BLaER1 treated with 17β-estradiol and CSF1 and Interleukin-3, amounts not matched to agents 10 nM and 100 nM (cell line): Measurements from ENCODE around the gene GLOD5.

Source experiments
- H3K27ac ChIP-seq, 11 experiments: shearing (Covaris generic); formaldehyde crosslinking; 2 replicates each; pipeline ENCODE4 v1.8.1; 2022
- H3K27me3 ChIP-seq, 11 experiments: shearing (Covaris generic); formaldehyde crosslinking; 2 replicates each; pipeline ENCODE4 v1.8.1; 2022
- H3K36me3 ChIP-seq, 11 experiments: shearing (Covaris generic); formaldehyde crosslinking; 2 replicates each; pipeline ENCODE4 v1.8.1; 2022
- H3K4me1 ChIP-seq, 10 experiments: shearing (Covaris generic); formaldehyde crosslinking; 2 replicates each; pipeline ENCODE4 v1.8.1; 2022
- H3K4me2 ChIP-seq, 11 experiments: shearing (Covaris generic); formaldehyde crosslinking; 2 replicates each; pipeline ENCODE4 v1.8.1; 2022
- H3K4me3 ChIP-seq, 10 experiments: shearing (Covaris generic); formaldehyde crosslinking; 2 replicates each; pipeline ENCODE4 v1.8.1; 2022
- H3K9ac ChIP-seq, 11 experiments: shearing (Covaris generic); formaldehyde crosslinking; 2 replicates each; pipeline ENCODE4 v1.8.1; 2022
- H3K9me3 ChIP-seq, 11 experiments: shearing (Covaris generic); formaldehyde crosslinking; replicated peaks in 1 of 11; 2 replicates each; pipeline ENCODE4 v1.8.1; 2022
- H4K20me1 ChIP-seq, 11 experiments: shearing (Covaris generic); formaldehyde crosslinking; 2 replicates each; pipeline ENCODE4 v1.8.1; 2022
- Cebpa-rat ChIP-seq, 11 experiments: shearing (Covaris generic); IDR thresholded peaks; 2 replicates each; pipeline ENCODE4 v1.8.1; 2022

Gene GLOD5

GRCh38 chrX:48776818-48777439 is 15.4 kb downstream of the GLOD5 start:
- Histone ChIP-seq H3K27me3 (peaks cover 65 to 97% (median 90%) of the 10 kb centered on the region in 11 experiments), H3K36me3 (no peaks in the 10 kb centered on the region), H3K4me1 (no peaks in the 10 kb centered on the region), H3K9me3 (0 out of 22 replicates have a peak, but pooled peaks cover 0 to 4% (median 0%) of the 10 kb centered on the region in 11 experiments), H3K4me2 (no peak overlapping the region), H3K4me3 (no peak overlapping the region), H3K9ac (no peak overlapping the region), H3K27ac (no peak overlapping the region), H4K20me1 (no peaks in the 10 kb centered on the region)
- TF ChIP-seq Cebpa-rat (IDR thresholded peaks at IDR 0.05) = no peak

- TF ChIP-seq Cebpa-rat (IDR thresholded peaks at IDR 0.05) = no peak
- H3K27me3 ChIP-seq = peaks cover 57 to 92% (median 77%) of the 10 kb centered on the region in 11 experiments
- H3K4me3 ChIP-seq = no peak overlapping the region
- H3K4me2 ChIP-seq = no peak overlapping the region
- H3K4me1 ChIP-seq = no peaks in the 10 kb centered on the region
- no peak overlapping the region for H3K9ac ChIP-seq
- H4K20me1 ChIP-seq = no peaks in the 10 kb centered on the region
- H3K27ac ChIP-seq = no peak overlapping the region
- 0 out of 22 replicates have a peak, but pooled peaks cover 0 to 4% (median 0%) of the 10 kb centered on the region in 11 experiments for H3K9me3 ChIP-seq
- no peaks in the 10 kb centered on the region for H3K36me3 ChIP-seq
Measured at GRCh38 chrX:48779399-48779798, 17.9 kb downstream of the GLOD5 start.

GRCh38 chrX:48781705-48782104 is 20.2 kb downstream of the GLOD5 start:
- Histone ChIP-seq H3K4me1 (no peaks in the 10 kb centered on the region), H4K20me1 (no peaks in the 10 kb centered on the region; a peak in 1 of 22 replicates), H3K4me3 (no peak overlapping the region), H3K9ac (no peak overlapping the region), H3K27ac (no peak overlapping the region), H3K36me3 (no peaks in the 10 kb centered on the region), H3K9me3 (0 out of 22 replicates have a peak, but pooled peaks cover 0 to 4% (median 0%) of the 10 kb centered on the region in 11 experiments), H3K27me3 (peaks cover 38 to 84% (median 63%) of the 10 kb centered on the region in 11 experiments), H3K4me2 (no peak overlapping the region)
- no peak for TF ChIP-seq Cebpa-rat (IDR thresholded peaks at IDR 0.05)

GRCh38 chrX:48782216-48782615 is 20.7 kb downstream of the GLOD5 start:
- H3K27me3 ChIP-seq = peaks cover 38 to 84% (median 63%) of the 10 kb centered on the region in 11 experiments
- H4K20me1 ChIP-seq = no peaks in the 10 kb centered on the region; a peak in 2 of 22 replicates
- H3K27ac ChIP-seq = no peak overlapping the region
- TF ChIP-seq Cebpa-rat (IDR thresholded peaks at IDR 0.05) = no peak
- H3K9me3 ChIP-seq = 0 out of 22 replicates have a peak, but pooled peaks cover 0 to 4% (median 0%) of the 10 kb centered on the region in 11 experiments
- H3K4me1 ChIP-seq = no peaks in the 10 kb centered on the region
- H3K36me3 ChIP-seq = no peaks in the 10 kb centered on the region
- no peak overlapping the region for H3K4me3 ChIP-seq
- H3K4me2 ChIP-seq = no peak overlapping the region
- H3K9ac ChIP-seq = no peak overlapping the region

GRCh38 chrX:48782795-48783194 is 21.2 kb downstream of the GLOD5 start:
- H3K4me2 ChIP-seq = no peak overlapping the region
- no peaks in the 10 kb centered on the region; a peak in 2 of 22 replicates for H4K20me1 ChIP-seq
- no peak overlapping the region for H3K27ac ChIP-seq
- no peak overlapping the region for H3K9ac ChIP-seq
- H3K4me3 ChIP-seq = no peak overlapping the region
- H3K9me3 ChIP-seq = 0 out of 22 replicates have a peak, but pooled peaks cover 0 to 4% (median 0%) of the 10 kb centered on the region in 11 experiments
- no peaks in the 10 kb centered on the region for H3K36me3 ChIP-seq
- H3K27me3 ChIP-seq = peaks cover 37 to 84% (median 63%) of the 10 kb centered on the region in 11 experiments
- no peak for TF ChIP-seq Cebpa-rat (IDR thresholded peaks at IDR 0.05)
- no peaks in the 10 kb centered on the region for H3K4me1 ChIP-seq

- no peak overlapping the region for H3K4me2 ChIP-seq
- H3K4me1 ChIP-seq = peaks cover 0 to 4% (median 0%) of the 10 kb centered on the region in 10 experiments; a peak in 2 of 20 replicates
- no peak overlapping the region for H3K27ac ChIP-seq
- H3K4me3 ChIP-seq = no peak overlapping the region
- H4K20me1 ChIP-seq = no peaks in the 10 kb centered on the region; a peak in 2 of 22 replicates
- no peak for TF ChIP-seq Cebpa-rat (IDR thresholded peaks at IDR 0.05)
- no peak overlapping the region for H3K9ac ChIP-seq
- no peaks in the 10 kb centered on the region for H3K36me3 ChIP-seq
- H3K9me3 ChIP-seq = 0 out of 22 replicates have a peak, but pooled peaks cover 0 to 4% (median 0%) of the 10 kb centered on the region in 11 experiments
- peaks cover 25 to 84% (median 58%) of the 10 kb centered on the region in 11 experiments for H3K27me3 ChIP-seq
Measured at GRCh38 chrX:48784726-48785125, 23.2 kb downstream of the GLOD5 start.

- no peak overlapping the region for H3K9ac ChIP-seq
Measured at GRCh38 chrX:48785186-48785539, 23.6 kb downstream of the GLOD5 start.

GRCh38 chrX:48785540-48786214 is 24.1 kb downstream of the GLOD5 start:
- Histone ChIP-seq H3K27ac (no peak overlapping the region), H3K4me3 (no peak overlapping the region), H3K4me1 (peaks cover 0 to 6% (median 0%) of the 10 kb centered on the region in 10 experiments; a peak in 2 of 20 replicates), H3K9ac (no peak overlapping the region), H3K9me3 (0 out of 22 replicates have a peak, but pooled peaks cover 0 to 4% (median 0%) of the 10 kb centered on the region in 11 experiments), H4K20me1 (no peaks in the 10 kb centered on the region; a peak in 2 of 22 replicates), H3K4me2 (no peak overlapping the region), H3K36me3 (no peaks in the 10 kb centered on the region), H3K27me3 (peaks cover 24 to 84% (median 58%) of the 10 kb centered on the region in 11 experiments)
- TF ChIP-seq Cebpa-rat (IDR thresholded peaks at IDR 0.05) = no peak

More at GRCh38 chrX:48785186-48785539, 23.6 kb downstream of the GLOD5 start:
- H3K9me3 ChIP-seq = 0 out of 22 replicates have a peak, but pooled peaks cover 0 to 4% (median 0%) of the 10 kb centered on the region in 11 experiments
- H3K36me3 ChIP-seq = no peaks in the 10 kb centered on the region
- no peak overlapping the region for H3K4me3 ChIP-seq
- no peak overlapping the region for H3K27ac ChIP-seq
- no peaks in the 10 kb centered on the region; a peak in 2 of 22 replicates for H4K20me1 ChIP-seq
- H3K27me3 ChIP-seq = peaks cover 25 to 84% (median 58%) of the 10 kb centered on the region in 11 experiments
- H3K4me1 ChIP-seq = peaks cover 0 to 6% (median 0%) of the 10 kb centered on the region in 10 experiments; a peak in 2 of 20 replicates
- no peak for TF ChIP-seq Cebpa-rat (IDR thresholded peaks at IDR 0.05)
- H3K4me2 ChIP-seq = no peak overlapping the region

- H3K36me3 ChIP-seq = no peaks in the 10 kb centered on the region
- 0 out of 22 replicates have a peak, but pooled peaks cover 0 to 3% (median 0%) of the 10 kb centered on the region in 11 experiments for H3K9me3 ChIP-seq
- no peak for TF ChIP-seq Cebpa-rat (IDR thresholded peaks at IDR 0.05)
- no peak within 1 kb of the TSS for H3K9ac ChIP-seq
- H3K27ac ChIP-seq = no peak within 1 kb of the TSS
- H3K4me1 ChIP-seq = peaks cover 0 to 6% (median 0%) of the 10 kb centered on the region in 10 experiments; a peak in 2 of 20 replicates
- no peaks in the 10 kb centered on the region; a peak in 2 of 22 replicates for H4K20me1 ChIP-seq
- H3K27me3 ChIP-seq = peaks cover 24 to 86% (median 62%) of the 10 kb centered on the region in 11 experiments
- no peak within 1 kb of the TSS for H3K4me2 ChIP-seq
- no peak within 1 kb of the TSS for H3K4me3 ChIP-seq
Measured at GRCh38 chrX:48786341-48786800, 24.8 kb downstream of the GLOD5 start, which contains the start of gene GATA1. Gene GATA1, plus strand, starts transcription at chrX:48786590. Its CDS starts 4,520 bp downstream, at chrX:48791110.
